ENCODE measurements around the gene TBCD.

The TBCD gene

GRCh38 chr17:82858376-82859126, 106.7 kb downstream of the TBCD start:
- ATAC-seq: no peak
- peak; percentile 35 for DNase-seq

GRCh38 chr17:82859431-82860403, 107.9 kb downstream of the TBCD start:
- DNase-seq: peak; percentile 75
- peak; percentile 70 for ATAC-seq

DNA sequence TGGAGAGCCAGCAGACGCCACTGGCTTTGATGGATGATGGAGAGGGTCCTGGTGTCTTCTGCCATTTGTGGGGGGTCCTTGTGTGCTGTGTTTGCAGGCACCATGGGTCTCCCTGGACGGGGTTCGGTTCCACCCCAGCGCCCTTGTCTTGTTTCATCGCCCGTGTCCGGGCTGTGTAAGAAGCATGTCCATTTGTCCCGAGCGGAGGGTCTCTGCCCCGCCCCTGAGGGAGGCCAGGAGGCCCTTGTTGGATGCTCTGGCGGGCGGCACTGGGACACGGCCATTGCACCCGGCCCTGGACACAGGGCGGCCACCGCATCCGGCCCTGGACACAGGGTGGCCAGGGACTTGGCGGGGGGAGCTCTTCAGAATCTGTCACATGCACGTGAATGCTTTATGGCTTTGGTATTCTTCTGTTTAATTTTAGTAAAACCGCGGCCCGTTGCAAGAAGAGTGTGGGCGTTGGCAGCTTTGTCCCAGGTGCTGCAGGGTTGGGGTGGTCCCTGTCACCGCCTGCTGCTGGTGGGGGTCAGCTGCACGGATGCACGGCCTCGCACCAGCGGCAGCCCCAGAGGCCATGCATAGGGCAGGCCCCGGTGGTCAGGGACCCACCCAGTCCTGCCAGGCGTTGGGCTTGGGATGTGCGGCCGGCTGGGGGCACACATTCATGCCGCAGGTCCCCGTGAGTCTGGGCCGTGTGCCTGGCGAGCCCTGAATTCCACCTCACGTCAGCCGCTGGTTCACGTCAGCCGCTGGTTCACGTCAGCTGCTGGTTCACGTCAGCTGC, 108.9 kb downstream of the TBCD start:
- DNase-seq (no peak), ATAC-seq (no peak)

DNA sequence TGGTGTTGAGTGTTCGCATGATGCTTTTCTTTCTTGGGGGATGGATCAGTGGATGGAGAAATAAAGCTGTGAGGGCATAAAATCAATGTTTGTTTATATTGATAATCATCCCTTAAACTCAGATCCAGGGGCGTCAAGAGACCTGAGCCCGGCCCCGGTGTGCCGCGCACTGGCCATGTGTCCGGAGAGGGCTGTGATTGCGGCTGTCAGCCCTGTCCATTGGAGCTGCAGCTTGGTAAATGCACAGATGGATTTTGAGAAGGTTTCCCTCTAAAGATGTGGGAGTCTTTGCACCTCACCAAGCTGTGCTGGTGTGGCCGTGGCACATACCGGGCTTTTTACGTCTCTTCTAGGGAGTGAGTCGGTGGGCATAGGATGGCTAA, 109.5 kb downstream of the TBCD start:
- no peak for ATAC-seq
- DNase-seq: no peak

DNA sequence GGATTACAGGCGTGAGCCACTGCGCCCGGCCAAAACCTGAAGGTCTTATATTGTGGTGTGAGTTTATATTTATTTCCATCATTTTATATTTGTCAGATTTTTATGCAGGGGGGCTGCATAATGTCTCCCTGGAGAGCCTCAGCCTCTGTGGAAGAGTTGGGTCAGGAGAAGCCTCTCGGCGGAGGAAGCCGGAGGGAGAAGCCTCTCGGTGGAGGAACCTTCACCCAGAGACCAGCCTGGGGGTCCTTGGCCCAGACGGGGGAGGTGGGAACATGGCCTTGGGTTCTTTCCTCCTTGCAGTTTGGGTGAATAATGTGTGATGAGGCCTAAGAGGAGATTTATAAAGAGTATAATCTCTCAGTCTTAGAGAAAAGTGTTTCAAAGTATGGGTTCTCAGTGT, 110.3 kb downstream of the TBCD start:
- ATAC-seq (no peak), DNase-seq (no peak)

GRCh38 chr17:82862737-82863382, 111.0 kb downstream of the TBCD start:
- DNase-seq (no peak), ATAC-seq (no peak)

DNA sequence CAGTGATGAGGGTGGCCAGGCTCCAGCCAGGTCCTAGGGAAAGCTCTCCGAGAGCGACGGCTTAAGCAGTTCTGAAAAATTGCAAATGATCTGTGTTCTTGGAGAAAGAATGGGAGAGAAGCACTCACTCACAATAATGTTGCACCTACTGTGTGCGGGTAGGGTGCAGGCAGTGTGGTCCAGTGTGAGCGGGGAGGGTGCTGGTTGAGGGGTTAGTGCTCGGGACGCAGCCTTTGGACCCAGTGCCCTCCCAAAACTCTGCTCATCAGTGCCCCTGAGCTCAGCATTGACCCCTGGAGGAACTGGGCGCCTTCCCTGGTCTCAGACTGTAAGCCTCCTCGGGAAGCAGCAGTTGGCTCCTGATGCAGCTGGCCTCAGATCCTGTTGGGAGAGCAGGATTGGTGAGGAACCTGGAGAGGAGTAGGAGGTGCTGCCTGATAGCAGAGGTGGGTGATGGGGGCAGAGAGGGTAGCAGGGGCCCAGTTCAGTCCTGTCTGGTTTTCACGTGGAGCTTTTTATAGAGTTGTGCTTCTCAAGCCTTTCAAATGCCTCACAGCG, 111.6 kb downstream of the TBCD start:
- ATAC-seq (no peak), DNase-seq (no peak)

DNA sequence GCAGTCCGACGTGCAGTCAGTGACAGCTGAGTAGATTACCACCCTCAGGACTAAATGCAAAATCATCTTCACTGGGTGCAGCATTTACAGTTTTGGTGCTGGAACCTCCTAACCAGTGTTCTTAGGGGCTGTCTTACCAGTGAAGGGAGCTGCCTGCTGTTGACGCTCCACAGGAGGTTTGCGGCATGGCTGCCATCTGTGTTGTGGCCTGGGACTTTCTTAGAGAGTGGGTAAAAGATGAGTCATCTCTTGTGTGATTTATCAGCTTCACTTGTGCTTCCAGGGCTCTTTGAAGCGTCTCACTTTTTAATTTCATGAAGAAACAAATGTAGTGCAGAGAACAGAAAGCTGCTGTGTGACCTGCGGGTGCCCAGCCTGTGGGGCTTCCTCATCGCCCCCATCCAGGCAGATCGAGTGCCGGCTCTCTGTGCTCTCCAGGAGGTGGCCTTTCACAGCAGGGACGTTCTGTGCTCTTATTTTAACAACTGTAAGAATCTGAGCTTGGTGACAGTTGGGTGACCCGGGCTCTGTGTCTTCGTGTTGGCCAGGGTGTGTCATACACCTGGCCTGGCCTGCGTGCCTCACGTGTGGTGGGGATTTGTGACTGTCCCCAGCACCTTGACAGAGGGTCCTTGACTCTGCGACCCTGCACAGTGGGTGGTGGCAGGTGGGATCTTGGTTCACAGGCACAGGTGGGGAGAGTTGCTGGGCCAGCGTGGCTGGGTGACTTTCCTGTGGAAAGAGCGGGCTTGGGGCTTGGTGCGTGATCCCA, 112.3 kb downstream of the TBCD start:
- peak; percentile 94 for ATAC-seq
- DNase-seq: peak; percentile 76

GRCh38 chr17:82864713-82865248, 112.9 kb downstream of the TBCD start:
- DNase-seq: no peak

GRCh38 chr17:82865274-82865673, 113.4 kb downstream of the TBCD start:
- ATAC-seq: no peak
- no peak for DNase-seq

More at GRCh38 chr17:82864713-82865248, 112.9 kb downstream of the TBCD start:
- ATAC-seq: no peak

DNA sequence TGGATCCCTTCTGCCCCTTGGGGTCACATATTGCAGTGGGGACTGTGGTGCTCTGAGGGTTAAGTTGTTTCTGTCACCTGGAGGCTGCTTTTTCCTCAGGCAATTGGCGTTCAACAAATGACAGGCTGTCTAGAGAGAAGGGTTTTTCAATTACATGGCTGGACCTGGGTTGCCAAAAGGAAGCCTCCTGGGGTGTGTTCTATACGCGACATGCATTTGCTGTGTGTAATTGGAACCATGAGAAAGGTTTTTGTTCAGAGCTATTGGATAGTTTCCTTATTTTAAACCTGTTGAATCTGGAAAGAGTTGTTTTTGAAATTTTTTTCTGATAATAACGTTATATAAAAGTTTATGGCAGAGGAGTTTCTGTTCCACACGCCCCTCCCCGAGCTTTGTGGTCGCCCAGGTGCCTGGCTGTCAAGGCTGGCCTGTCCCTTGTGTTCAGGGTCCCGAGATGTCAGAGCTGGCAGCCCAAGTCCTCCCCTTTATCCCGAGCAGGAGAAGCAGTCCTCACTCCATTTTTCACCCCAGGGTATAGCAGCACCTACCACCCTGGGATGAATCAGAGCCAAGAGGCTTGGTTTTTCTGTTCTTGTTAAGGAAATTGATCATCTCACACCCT, 114.0 kb downstream of the TBCD start:
- ATAC-seq (no peak), DNase-seq (no peak)

DNA sequence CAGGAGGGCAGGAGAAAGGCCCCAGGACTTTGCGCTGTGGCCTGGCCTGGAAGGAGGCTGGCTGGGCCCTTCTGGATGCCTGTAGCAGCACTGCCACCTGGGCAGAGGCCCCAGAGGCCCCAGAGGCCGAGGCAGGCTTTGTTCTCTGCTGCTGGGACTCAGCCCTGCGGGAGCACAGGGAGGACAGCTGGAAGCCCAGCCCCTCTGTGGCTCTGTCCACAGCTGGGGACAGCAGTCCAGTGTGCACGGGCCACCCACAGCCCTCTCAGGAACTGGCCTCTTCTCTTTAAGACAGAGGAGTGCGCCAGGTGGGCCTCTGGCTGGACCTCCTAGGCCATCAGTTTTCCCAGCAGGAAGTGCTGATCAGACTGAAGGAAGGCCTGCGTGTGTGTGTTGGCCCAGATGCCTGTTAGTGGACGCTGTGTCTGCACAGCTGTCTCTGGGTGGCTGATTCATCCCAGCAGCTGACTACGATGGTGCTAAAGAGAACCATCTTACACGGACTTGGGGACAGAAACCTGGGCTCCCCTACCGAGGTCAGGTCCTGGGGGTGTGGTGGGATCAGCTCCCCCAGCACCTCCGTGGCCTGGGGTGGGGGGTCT, 114.8 kb downstream of the TBCD start:
- DNase-seq (no peak), ATAC-seq (no peak)

- ATAC-seq: no peak
- DNase-seq: no peak
Measured at GRCh38 chr17:82867763-82868325, 116.0 kb downstream of the TBCD start.

- ATAC-seq: no peak
- DNase-seq: no peak
Measured at GRCh38 chr17:82868715-82869131, 116.9 kb downstream of the TBCD start.

- no peak for DNase-seq
- ATAC-seq: no peak
Measured at GRCh38 chr17:82869536-82869935, 117.7 kb downstream of the TBCD start.

DNA sequence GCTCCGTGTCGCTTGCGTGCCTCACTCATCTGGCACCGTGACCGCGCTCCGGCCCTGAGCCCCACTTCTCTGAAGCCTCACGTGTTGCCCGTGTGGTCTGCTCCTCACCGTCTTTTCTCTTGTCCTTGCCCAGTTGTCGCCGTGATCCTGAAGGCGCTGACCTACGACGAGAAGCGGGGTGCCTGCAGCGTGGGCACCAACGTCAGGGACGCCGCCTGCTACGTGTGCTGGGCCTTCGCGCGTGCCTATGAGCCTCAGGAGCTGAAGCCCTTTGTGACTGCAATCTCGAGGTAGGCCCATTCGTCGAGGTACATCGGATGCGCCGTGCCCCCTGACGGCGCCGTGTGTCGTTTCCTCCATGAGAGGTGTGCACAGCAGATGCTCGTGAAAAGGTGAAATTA, 118.2 kb downstream of the TBCD start:
- DNase-seq: no peak
- ATAC-seq: no peak

GRCh38 chr17:82870541-82870940, 118.7 kb downstream of the TBCD start:
- DNase-seq (no peak), ATAC-seq (no peak)

DNA sequence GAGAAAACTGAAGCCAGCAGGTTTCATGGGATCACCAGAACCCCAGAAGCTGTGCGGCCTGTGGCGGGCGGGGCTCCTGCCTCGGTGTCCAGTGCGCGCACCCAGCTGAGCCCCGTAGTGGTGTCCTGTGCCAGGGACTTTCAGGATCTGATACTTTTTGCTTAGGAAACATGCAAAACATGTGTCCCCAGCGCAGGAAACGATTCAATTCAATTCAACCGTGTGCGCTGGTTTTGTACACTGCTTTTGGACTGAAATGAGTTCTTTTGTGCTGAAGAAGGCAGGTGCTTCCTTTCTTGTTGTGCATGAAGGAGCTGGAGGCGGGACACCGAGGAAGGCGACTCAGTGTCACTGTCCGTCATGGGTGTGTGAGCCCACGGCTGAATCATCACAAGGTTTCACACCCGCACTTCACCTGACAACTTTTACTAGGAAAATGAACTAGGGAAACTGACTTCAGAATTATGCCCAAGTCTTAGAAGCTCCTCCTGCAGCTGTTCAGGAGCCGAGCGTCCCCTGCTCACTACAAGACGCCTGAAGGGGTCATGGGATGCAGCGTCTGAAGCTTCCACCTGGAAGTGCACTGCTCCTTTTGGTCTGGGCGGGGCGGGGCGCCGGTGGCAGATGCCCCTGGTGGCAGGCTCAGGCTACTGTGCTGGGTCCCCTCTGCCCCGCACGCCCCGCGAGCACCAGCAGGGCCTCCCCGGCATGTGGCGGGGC, 119.4 kb downstream of the TBCD start:
- ATAC-seq (peak; percentile 78), DNase-seq (peak; percentile 51)
